Kidney capillary endothelial cell (primary cell): ENCODE results near the gene RBM47.
"Not testable (repeated sequence)": the region's sequence is repeated elsewhere in the genome, so short reads cannot be mapped to it uniquely, and the experiment has no call there.

Experiments
- DNase-seq: peaks from one replicate; pipeline ENCODE4 v3.0.0-alpha.2; 2018; ENCODE audit warnings: low spot score

Gene RBM47

GRCh38 chr4:40629401-40630334 is at the start of gene RBM47:
Gene RBM47 (minus strand): TSS chr4:40629864. CDS start chr4:40438893, 190,971 bp downstream.
- DNase-seq, result peak; percentile 9

GRCh38 chr4:40678421-40678820 is 48.8 kb upstream of the RBM47 start:
- no peak for DNase-seq

- no peak for DNase-seq
These were observed 45.5 kb upstream of the RBM47 start for GRCh38 chr4:40675166-40675565.

GRCh38 chr4:40672528-40673522 is 43.2 kb upstream of the RBM47 start:
- peak; percentile 94 for DNase-seq

GRCh38 chr4:40669504-40669903 is 39.8 kb upstream of the RBM47 start:
- DNase-seq, result no peak

GRCh38 chr4:40665842-40666241 is 36.2 kb upstream of the RBM47 start:
- no peak for DNase-seq

- DNase-seq, result no peak
These were observed 33.4 kb upstream of the RBM47 start for GRCh38 chr4:40662962-40663604.

GRCh38 chr4:40661803-40662202 is 32.1 kb upstream of the RBM47 start:
- DNase-seq, result no peak

GRCh38 chr4:40656201-40656863 is 26.7 kb upstream of the RBM47 start:
- no peak for DNase-seq

- no peak for DNase-seq
These were observed 21.6 kb upstream of the RBM47 start for GRCh38 chr4:40651280-40651679.

- no peak for DNase-seq
These were observed 19.7 kb upstream of the RBM47 start for GRCh38 chr4:40649321-40649720.

GRCh38 chr4:40648742-40649281 is 19.1 kb upstream of the RBM47 start:
- no peak for DNase-seq

GRCh38 chr4:40648131-40648530 is 18.5 kb upstream of the RBM47 start:
- no peak for DNase-seq

GRCh38 chr4:40645586-40645985 is 15.9 kb upstream of the RBM47 start:
- DNase-seq, result no peak

- DNase-seq, result no peak
These were observed 2.4 kb upstream of the RBM47 start for GRCh38 chr4:40632080-40632479.

- no peak for DNase-seq
These were observed 814 bp upstream of the RBM47 start for GRCh38 chr4:40630335-40631021.

GRCh38 chr4:40628888-40629287 is 776 bp downstream of the RBM47 start:
- no peak for DNase-seq

- DNase-seq, result not testable (repeated sequence)
These were observed 1.3 kb downstream of the RBM47 start for GRCh38 chr4:40628407-40628806.

GRCh38 chr4:40627540-40627939 is 2.1 kb downstream of the RBM47 start:
- DNase-seq, result no peak

GRCh38 chr4:40626183-40626990 is 3.3 kb downstream of the RBM47 start:
- DNase-seq, result no peak
